Activated T-cell treated with anti-CD3 and anti-CD28 coated beads, Interleukin-2, amount 50 U/mL, for 48 hours (primary cell): Measurements from ENCODE around the gene MAP3K3.

Experiments used
- DNase-seq, 2 experiments: peaks; one replicate each; pipeline ENCODE4 v3.0.0-alpha.2; 2020

The MAP3K3 gene

DNA sequence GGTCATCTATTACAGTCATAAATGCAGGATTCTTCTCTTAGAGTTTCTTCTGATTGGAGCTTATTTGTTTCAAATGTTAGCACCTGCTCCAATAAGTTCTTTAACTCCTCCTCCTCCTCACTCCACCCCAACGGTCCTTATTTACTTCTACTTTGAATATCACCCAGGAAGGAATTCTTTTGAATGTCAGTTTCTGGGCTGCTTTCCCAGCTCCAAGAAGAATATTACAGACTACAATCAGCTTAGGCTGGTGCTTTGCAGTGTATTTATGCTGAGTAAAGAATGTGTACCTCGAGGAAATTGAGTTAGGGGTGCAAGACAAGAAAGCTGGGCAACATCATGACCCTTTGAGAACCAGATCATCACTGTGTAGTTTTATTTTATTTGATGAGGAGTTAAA lies 30.8 kb downstream of the MAP3K3 start:
- no peak for DNase-seq

DNA sequence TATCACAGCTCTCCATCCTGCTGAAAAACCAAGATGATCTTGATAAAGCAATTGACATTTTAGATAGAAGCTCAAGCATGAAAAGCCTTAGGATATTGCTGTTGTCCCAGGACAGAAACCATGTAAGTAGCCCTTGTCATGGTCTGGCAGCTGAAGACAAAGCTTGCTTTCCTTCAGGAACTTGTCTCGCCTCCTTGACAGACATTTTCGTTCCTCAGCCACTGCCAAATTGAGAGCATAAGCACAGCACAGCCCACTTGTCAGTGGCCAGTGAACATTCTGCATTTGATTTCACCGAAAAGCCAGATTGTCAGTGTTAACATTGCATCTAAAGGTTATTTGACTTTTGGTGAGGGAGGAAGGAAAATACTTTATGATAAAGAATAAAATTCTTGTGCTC lies 35.6 kb downstream of the MAP3K3 start:
- DNase-seq: no peak

DNA sequence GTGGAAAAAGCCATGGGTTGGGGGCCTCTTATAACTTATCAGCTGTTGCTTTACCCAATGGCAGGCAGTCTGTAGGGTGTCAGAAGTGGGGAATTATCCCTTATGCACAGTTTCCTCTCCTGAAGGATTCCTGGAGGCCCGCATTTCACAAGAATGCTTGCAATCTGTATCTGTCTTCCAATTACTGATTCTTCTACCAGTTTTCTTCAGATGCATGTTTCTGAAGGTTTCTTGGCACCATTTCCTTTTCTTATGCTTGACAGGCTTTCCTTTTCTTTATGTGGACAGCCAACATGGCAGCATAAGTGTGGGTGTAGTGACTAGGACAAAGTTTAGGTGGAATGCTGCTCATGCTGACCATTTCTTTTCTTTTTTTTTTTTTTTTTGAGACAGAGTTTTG lies 36.1 kb downstream of the MAP3K3 start:
- no peak for DNase-seq

DNA sequence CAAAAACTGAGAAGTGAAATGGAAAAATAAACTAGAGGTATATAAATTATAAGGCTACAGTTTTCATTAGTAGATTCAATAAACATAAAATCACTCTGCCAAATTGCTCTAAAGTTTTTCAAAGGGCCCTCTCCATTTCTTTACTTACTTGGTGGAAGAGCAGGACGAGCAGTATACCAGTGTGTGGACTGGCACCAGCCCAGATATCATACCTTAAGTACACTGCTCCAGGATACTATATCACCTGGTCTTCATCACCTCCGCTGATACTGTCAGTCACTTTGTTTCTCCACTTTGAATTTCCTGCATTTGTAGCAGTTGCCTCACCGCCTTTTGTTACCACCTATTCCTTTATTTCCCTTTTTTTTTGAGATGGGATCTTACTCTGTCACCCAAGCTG lies 37.6 kb downstream of the MAP3K3 start:
- DNase-seq: no peak

DNA sequence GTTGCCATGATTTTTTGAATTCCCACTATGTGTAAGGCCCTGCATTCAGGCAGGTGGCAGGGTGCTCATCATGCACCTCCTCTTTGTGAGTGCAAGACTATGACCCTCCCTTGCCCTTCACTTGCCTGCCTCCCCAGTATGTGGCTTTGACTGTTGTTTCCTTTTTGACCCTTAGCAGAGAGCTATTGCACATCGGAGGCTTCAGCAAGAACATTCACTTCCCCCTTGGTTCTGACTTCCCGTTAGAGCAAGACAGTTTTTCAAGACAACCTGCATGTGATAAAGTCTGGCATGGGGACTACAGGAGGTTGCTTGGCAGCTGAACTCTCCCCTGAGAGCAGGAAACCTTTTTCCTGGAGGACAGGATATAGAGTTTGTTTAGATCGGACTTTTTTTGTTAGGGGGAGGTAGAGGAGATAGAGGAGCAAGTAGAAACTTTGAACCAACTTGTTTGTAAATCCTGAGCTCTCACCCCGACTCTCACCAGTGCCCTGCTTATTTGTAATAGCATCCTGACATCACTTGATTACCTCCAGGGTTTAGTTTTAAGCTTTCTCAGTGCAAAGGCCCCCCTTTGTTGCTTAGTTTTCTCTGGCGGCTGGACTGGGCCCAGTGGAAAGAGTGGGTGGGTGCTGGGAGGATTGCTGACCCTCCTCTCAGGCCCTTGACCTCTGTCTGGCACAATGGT lies 43.5 kb downstream of the MAP3K3 start:
- DNase-seq: no peak

DNA sequence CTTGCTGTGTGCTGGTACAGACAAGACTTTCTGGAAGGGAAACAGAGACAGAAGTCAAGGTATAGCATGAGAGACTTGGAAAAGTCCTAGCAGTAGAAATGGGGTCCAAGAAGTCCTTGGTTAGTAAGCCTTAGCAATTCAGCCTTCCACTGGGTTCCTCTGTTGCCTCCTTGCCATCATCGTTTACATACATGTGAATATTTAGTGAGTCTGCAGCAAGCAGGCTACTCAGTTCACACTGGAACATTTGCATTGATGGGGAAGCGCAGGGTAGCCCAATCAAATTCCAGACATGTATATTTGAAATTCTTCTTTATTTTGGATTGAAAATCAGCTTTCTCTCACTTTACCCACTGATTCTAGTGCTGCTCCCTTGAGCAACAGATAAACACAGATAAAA lies 50.6 kb downstream of the MAP3K3 start:
- no peak for DNase-seq

DNA sequence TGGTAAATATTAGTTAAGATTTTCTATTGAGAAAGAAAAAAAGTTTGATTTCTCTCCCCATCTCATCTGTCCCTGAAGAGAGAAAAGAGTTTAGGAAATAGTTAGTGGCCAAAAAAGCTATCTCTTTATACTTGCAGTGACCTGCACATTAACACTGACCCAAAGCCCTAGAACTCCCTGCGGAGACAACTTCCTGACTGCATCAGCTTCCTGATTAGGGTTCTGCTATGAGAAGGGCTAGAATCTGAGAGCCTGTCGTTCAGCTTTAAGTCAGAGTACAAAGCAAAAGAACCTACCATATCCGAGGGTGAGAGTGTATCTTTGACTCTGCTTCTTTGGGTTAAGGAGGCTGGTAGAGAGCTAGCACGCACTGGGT lies 53.0 kb downstream of the MAP3K3 start:
- DNase-seq: no peak

DNA sequence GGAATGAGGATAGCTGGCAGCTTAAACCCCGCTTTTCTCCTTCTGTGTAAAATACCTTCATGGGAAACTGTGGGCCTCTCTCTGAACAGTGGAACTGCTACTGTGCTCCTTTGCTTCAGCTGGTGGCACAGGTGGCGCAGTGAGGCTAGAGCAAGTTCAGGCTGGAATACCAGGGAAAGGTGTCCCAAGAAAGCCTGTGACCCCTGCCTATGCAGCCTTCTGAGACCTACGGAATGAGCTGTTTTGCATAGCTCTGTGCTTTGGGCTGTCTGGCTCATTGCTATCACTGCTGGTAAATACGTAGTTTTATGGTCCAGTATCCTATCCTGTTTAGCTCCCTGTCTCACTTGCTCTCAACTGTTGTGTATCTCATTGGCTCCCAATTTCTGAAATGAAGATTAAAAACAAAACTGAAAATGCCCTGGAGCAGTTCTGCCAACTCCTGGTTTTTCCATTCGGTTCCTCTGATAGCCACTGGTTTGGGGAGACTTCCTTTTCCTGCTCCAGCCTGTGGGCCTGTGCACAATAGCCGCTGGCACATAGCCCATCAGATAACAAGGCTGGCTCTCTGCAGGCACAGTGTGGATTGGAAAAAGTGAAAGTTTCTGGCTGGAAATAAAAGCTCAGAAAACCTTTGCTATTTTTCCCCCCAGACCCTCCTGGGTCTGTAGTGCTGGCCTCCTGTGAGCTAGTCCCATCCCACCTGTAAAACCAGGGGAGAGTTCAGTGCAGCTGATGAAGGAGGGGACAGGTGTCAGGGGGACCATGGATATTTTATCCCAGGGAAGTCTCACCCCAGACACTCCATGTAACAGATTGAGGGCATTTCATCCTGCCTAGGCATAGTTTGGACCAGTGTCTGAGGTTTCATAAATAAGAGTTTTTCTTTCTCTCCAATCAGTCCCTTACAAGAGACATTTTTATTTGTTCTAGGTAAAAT lies 53.7 kb downstream of the MAP3K3 start:
- no peak for DNase-seq

DNA sequence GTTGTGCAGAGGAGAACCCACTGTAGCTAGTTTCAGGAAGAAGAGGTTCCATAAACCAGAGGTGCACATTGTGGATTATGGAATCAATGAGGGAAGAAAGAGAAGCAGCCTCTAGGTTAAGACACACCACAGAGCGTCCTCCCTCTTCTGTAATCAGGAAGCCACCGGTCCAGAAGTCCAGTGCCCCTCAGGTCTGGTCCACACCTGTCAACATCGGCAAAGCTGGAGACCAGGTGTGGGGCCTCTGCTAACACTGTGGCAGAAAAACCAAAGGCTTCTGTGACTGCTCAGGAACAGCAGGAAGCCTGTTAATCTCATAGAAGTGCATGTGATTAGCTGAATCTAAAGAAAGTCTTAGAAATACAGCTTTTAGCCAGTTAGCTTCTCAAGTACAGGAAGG lies 54.4 kb downstream of the MAP3K3 start:
- DNase-seq: no peak

DNA sequence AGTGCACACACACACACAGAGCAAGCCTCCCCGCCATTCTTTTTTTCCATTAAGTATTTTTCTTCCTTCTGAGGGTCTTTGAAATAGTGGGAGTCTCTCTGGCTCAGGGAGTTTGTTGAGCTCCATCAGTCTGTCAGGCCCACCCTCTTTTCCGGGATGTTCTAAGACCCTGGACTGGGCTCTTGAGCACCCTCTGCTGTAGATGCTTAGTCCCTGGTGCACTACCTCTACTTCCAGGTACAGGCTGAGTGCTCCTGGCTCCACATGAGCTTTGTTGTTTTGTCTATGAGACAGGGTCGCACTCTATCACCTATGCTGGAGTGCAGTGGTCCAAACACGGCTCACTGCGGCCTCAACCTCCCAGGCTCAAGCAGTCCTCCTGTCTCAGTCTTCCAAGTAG lies 57.0 kb downstream of the MAP3K3 start:
- no peak for DNase-seq

DNA sequence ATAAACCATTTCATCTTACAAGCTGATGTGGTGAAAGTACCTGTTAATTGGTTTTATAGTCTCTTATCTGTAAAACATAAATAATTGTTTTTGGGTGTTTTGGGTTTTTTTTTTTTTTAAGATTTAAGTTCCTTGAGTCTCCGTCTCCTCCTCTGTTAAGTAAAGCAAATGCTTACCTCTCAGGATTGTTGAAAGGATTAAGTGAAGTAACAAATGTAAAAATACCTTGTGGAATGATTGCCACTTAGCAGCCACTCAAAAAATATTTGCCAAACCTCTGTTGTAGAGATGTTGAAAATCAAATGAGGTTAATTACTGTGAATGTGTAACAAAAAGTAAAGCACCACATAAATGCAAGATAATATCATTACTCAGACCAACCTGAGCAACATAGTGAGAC lies 58.5 kb downstream of the MAP3K3 start:
- DNase-seq: no peak

DNA sequence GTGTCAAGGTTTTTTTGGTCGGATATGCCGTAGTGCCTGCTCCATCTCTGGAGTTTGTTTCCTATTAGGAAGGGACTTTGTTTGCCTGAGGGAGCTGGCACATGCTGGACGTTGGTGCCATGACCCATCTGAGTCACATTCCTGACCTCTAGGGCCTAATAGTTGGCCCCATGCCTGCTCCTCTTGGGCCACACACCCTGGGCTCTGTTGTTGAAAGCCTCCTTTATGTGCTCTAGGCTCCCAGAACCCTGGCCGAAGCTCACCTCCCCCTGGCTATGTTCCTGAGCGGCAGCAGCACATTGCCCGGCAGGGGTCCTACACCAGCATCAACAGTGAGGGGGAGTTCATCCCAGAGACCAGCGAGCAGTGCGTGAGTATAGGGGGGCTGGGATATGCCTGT lies 59.3 kb downstream of the MAP3K3 start:
- DNase-seq: no peak

DNA sequence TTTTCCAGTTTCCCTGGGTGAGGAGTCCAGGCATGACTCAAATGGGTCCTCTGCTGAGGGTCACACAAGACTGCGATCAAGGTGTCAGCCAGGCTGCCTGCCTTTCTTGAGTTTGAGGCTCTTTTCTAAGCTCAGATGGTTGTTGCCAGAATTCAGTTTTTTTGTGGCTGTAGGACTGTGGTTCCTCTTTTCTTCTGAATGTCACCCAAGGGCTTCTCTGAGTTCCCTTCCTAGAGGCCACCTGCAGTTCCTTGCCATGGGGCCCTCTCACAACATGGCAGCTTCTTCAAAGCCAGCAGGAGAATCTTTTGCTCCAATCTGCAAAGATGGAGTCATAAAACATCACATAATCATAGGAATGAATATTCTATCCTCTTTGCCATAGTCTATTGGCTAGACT lies 60.2 kb downstream of the MAP3K3 start:
- no peak for DNase-seq

DNA sequence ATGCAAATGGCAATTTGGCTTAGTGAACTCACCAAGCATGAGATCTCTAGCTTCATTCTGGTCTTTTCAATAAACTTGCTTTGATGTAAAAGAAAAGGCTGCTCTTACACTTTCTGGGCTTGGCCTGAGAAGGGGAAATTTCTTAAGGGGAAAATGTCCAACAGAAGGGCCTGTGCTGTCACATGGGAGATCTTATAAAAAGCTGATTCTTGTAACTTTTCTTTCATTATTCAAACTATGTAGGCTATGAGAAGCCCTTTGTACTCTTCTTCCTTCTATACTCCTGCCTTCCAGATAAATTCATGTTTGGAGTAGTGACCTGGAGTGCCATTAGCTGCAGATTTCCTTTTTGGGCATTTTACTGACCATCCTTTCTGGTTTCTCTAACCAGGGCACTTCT lies 60.8 kb downstream of the MAP3K3 start:
- DNase-seq: no peak

DNA sequence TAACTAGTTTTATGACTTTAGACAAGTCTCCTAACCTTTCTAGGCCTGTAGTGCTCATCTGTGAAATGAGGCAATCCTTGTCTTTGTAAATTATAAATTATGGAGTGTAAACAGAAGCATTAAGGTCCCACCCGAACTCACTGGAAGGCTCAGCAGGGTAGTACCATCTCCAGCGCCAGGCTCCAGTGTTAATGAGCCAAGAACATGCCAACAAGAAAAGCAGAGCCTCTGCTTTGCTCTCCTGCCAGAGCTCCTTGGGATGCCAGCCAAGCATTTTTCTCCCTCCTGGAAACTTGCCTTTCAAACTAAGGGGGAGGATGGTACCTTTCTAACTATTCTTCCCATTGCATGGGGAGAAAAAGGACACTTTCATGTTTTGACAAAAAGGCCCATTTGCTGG lies 62.8 kb downstream of the MAP3K3 start:
- no peak for DNase-seq

DNA sequence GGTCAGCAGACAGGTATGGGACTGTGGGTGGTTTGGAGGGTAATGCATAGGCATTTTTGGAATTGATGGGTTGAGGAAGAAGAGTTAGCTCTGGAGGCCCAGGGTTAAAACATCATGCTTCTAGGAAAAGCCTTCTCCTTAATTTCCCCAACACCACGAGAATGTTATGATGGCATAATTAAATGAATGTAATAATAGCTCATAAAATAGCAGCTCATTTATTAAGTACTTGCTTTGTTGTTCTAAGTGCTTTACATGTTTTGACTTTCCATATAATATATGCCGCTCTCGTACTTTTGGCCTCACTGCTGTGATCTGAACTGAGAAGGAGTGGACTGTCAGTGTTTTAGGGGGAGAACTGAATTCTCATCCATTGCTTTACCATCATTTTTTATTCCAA lies 63.4 kb downstream of the MAP3K3 start:
- no peak for DNase-seq

DNA sequence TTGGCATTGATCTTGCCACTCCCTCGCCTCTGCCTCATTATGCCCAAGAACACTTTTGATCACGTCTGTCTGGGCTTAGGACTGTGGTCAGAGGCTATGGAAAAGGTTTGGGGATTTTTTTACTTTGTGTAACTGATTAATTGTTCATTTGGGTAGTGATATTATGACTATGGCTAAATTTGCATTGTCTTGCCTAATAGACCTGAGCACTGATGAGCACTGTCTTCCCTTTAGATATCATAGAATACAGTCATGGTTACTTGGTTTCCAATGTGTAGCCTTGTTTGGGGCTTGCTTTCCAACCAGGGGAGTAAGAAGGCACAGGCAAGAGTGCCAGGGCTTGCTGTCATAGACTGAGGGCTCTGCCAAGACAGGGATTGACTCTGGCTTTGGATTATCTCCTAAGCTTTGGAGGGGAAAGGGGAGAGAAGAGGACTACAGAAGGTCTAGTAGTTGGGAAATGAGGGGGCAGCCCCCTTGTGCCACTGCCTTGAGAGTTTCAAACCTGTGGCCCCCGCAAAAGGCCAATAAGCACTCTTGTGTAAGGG lies 64.0 kb downstream of the MAP3K3 start:
- no peak for DNase-seq

DNA sequence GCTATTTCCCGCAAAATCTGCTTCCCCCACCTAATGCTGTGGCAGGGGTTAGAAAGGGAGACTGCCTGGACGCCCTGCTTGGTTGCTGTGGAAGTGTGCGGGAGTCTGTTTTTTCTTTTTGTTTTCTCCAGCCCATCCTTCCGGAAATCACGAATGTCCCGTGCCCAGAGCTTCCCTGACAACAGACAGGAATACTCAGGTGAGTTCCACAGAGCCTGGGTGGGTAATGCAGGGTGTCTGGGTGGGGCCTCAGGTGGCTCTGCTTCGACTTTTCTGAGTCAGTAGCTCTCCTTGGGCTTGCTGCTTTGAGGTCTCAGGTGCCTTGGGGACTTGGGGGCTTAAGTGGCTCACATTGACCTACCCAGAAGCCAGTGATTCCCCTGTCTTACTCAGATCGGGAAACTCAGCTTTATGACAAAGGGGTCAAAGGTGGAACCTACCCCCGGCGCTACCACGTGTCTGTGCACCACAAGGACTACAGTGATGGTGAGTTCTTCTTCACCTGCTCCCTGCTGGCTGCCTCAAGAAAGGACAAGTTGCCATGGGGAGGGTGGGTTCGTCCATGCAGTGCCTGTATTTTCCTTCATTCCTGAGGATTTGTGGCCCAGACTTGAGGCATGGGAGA lies 66.3 kb downstream of the MAP3K3 start:
- no peak for DNase-seq

DNA sequence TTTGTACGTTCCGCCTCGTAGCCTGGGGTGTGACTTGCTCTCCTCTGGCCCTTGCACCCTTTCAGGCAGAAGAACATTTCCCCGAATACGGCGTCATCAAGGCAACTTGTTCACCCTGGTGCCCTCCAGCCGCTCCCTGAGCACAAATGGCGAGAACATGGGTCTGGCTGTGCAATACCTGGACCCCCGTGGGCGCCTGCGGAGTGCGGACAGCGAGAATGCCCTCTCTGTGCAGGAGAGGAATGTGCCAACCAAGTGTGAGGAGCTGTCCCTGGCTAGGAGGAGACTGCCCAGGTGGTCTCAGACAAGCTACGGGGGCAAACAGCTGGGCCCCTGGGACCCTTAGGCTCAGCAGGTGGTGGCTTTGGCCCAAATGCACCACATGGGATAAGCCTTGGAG lies 67.3 kb downstream of the MAP3K3 start:
- no peak for DNase-seq

DNA sequence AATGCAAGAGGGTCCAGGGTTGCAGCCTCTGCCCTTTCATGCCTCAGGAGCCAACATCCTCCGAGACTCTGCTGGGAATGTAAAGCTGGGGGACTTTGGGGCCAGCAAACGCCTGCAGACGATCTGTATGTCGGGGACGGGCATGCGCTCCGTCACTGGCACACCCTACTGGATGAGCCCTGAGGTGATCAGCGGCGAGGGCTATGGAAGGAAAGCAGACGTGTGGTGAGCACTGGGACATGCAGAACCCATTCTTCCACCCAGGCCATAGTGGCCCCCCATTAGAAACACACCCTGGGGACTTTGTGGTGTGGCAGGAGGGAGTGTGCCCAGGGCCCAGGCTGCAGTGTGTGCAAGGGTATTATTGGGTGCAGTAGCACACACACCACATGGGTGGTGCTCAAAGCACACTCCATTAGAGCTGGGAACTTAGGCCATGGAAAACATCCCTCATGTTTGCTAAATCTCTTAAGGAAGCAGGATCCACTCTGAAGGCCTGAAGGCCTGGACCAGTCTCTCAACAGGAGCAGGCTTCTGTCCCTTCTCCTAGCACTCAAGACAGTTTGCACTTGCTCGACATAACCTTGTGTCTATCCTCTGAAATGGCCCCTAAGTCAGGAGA lies 70.1 kb downstream of the MAP3K3 start:
- DNase-seq: no peak

DNA sequence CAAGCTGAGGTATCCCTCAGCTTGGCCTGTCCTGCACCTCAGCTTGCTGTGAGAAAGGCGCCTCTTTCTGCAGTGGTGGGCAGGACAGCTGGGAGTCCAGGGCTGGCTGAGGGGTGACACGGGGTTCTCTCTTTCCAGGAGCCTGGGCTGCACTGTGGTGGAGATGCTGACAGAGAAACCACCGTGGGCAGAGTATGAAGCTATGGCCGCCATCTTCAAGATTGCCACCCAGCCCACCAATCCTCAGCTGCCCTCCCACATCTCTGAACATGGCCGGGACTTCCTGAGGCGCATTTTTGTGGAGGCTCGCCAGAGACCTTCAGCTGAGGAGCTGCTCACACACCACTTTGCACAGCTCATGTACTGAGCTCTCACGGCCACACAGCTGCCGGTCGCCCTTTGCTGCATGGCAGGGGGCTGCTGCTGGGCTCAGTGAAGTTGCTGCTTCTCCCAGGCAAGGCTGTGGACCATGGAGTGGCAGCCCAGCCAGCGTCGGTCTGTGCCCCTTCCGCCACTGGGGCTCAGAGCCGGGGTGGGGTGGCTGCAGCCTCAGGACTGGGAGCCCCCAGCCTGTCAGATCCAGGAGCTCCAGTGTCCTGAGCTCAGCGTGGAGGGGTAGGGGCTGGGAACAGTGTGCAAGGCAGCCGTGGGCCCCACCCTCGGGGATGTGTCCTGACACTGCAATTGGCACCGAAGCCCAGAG lies 71.3 kb downstream of the MAP3K3 start:
- no peak for DNase-seq

DNA sequence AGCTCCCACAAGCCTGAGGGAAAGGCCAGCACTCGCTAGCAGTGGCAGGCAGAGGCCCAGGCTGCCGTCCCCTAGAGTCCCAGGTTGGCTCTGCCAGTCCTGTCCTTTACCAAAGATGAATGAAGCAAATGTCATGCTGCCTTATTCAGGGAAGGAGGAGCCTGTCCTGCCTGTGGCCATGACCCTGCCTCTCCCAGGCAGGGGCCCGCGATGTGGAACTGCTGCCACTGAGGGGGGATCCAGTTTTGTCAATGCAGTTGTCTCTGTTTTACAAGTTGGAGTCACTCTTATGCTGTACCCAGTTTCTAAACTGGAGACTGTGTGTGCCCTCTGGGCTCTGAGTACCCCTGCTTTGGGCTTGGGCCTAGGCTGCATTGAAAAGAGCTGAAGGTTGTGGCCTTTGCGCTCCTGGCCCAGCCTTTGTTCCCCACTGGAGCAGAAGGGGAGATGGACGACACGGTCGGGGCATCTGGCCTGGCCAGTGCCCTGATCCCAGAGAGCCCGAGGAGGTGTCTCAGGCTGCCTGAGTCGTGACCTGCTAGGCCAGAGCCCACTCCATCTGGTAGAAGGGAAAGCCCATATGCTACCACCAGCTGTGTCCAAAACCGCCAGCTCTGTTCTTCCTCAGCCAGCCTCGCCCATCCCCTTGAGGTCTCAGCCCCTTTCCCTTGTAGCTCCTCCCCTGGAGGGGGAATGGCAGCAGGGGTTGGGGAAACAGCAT lies 72.2 kb downstream of the MAP3K3 start:
- no peak for DNase-seq
